HG03095 (cell line): ENCODE data around the gene HIRIP3.
"Not testable (repeated sequence)": the region's sequence is repeated elsewhere in the genome, so short reads cannot be mapped to it uniquely, and the experiment has no call there.

Experiments used
- ATAC-seq: cut with Tn5 transposase; IDR thresholded peaks from one replicate; pipeline ENCODE4 v1.9.1; 2021; ENCODE audit warnings: moderate library complexity; ENCODE audit not compliant: unreplicated experiment

Gene HIRIP3

DNA sequence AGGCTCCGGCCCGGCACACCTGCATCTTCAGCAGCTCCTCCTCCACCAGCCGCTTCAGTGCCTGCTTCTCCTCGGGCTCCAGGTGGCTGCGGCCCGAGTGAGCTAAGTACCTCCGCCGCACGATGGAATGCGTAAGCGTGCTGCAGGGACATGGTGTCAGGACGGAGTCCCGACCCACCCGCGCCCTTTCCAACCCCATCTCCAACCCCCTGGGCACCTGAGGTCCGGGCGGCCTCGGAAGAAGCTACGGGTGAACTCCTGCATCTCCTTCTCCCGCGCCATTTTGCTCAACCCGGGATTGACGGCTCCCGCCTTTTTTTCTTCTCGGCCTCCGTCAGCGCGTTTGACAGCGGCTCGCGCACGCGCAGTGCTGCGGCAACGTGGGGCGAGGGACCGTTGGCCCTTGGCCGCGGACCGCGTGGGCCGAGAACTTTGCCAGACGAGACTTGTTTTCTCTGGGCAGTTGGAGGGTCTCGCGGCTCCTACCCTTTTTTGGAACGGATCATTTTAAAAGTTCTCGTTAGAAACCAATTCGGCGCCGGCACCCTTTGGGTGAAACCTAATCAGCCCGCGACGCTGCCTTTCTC is at the start of gene HIRIP3:
Gene HIRIP3 (minus strand): TSS at position 294 of the 587 bp plus-strand sequence. CDS start 12 bp downstream, at position 282.
- ATAC-seq = no peak

GRCh38 chr16:30041841-30042240 is 46.4 kb upstream of the HIRIP3 start:
- no peak for ATAC-seq

- ATAC-seq = not testable (repeated sequence)
Measured at GRCh38 chr16:30040690-30041089, 45.3 kb upstream of the HIRIP3 start.

GRCh38 chr16:30040221-30040620 is 44.8 kb upstream of the HIRIP3 start:
- no peak for ATAC-seq

DNA sequence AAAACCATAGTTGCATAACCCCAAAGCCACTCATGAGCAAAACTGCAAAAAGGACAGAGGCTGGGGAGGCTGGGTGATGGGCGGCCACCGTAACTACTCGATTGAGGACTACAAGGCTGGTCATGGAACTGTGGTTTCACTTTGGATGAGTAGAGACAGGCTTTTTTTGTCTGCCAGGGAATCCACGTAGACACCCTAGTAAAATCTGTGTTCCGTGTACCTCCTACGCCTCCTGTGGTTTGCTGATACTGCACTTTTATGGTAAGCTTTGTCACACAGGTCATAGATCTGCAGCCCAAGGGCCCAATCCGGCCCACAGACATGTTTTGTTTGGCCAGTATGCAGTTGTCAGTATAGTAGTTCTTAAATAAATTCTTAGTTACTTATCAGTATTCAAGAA is 37.9 kb upstream of the HIRIP3 start:
- no peak for ATAC-seq

- no peak for ATAC-seq
Measured at GRCh38 chr16:30032083-30032819, 36.8 kb upstream of the HIRIP3 start.

- ATAC-seq = no peak
Measured at GRCh38 chr16:30031477-30031918, 36.1 kb upstream of the HIRIP3 start.

GRCh38 chr16:30030841-30031413 is 35.5 kb upstream of the HIRIP3 start, which contains the start of gene TLCD3B:
Gene TLCD3B, minus strand, starts transcription at chr16:30031271. Its CDS starts 744 bp downstream, at chr16:30030527.
- ATAC-seq = no peak

- no peak for ATAC-seq
Measured at GRCh38 chr16:30030011-30030685, 34.7 kb upstream of the HIRIP3 start.

GRCh38 chr16:30028438-30029076 is 33.1 kb upstream of the HIRIP3 start:
- ATAC-seq = no peak

GRCh38 chr16:30027588-30028437 is 32.4 kb upstream of the HIRIP3 start:
- ATAC-seq = no peak

- no peak for ATAC-seq
Measured at GRCh38 chr16:30026449-30026848, 31.0 kb upstream of the HIRIP3 start.

- ATAC-seq = no peak
Measured at GRCh38 chr16:30025574-30025973, 30.2 kb upstream of the HIRIP3 start.

DNA sequence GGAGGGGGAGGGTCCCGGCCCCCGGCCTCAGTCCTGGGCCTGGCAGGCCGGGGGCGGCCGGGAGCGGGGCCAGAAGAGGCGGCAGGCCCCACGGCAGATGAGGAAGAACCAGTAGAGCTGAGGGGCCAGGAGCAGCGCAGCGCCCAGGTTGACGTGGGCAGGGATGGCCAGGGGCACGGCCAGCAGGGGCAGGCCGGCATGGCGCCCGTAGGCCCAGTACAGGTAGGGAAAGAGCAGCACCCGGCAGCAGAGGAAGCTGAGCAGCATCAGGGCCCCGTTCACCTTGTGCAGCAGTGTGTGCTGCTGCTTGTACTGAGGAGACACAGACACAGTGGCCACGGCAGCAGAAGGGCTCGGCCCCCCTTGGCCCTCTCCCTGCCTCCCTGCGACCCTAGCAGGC is 29.7 kb upstream of the HIRIP3 start:
- no peak for ATAC-seq

GRCh38 chr16:30024451-30024850 is 29.0 kb upstream of the HIRIP3 start:
- no peak for ATAC-seq

GRCh38 chr16:30023586-30023985 is 28.2 kb upstream of the HIRIP3 start:
- ATAC-seq = no peak

- ATAC-seq = no peak
Measured at GRCh38 chr16:30022887-30023286, 27.5 kb upstream of the HIRIP3 start, which contains the start of gene C16orf92. Gene C16orf92, plus strand, starts transcription at chr16:30023198. Its CDS starts 143 bp downstream, at chr16:30023341.

- no peak for ATAC-seq
Measured at GRCh38 chr16:30018731-30019158, 23.3 kb upstream of the HIRIP3 start.

GRCh38 chr16:30017937-30018336 is 22.5 kb upstream of the HIRIP3 start:
- not testable (repeated sequence) for ATAC-seq

DNA sequence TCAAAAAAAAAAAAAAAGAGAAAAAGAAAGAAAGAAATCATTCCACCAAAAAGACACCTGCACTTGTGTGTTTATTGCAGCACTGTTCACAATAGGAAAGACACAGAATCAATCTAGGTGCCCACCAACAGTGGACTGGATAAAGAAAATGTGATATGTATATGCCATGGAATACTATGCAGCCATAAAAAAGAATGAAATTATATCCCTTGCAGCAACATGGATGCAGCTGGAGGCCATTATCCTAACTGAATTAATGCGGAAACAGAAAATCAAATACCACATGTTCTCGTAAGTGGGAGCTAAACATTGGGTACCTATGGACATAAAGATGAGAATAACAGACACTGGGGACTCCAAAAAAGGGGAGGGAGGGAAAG is 21.9 kb upstream of the HIRIP3 start:
- no peak for ATAC-seq
